ENCODE data around the gene CLSTN2. TPM values are rescaled to one million over a fixed set of nuclear protein-coding genes. Genes with fewer than 3 reads are reported as not detected.

The CLSTN2 gene
- total RNA-seq, 1 donor from 2014 or later, result 0.74 TPM

- H3K4me3 Mint-ChIP-seq (ENCODE audit: unreplicated experiment), result no peak overlapping the region
- no peaks in the 10 kb centered on the region for H3K9me3 Mint-ChIP-seq (ENCODE audit: unreplicated experiment)
- H3K4me1 Mint-ChIP-seq (ENCODE audit: unreplicated experiment), result no peaks in the 10 kb centered on the region
- TF ChIP-seq, protein P1, sequence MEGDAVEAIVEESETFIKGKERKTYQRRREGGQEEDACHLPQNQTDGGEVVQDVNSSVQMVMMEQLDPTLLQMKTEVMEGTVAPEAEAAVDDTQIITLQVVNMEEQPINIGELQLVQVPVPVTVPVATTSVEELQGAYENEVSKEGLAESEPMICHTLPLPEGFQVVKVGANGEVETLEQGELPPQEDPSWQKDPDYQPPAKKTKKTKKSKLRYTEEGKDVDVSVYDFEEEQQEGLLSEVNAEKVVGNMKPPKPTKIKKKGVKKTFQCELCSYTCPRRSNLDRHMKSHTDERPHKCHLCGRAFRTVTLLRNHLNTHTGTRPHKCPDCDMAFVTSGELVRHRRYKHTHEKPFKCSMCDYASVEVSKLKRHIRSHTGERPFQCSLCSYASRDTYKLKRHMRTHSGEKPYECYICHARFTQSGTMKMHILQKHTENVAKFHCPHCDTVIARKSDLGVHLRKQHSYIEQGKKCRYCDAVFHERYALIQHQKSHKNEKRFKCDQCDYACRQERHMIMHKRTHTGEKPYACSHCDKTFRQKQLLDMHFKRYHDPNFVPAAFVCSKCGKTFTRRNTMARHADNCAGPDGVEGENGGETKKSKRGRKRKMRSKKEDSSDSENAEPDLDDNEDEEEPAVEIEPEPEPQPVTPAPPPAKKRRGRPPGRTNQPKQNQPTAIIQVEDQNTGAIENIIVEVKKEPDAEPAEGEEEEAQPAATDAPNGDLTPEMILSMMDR (IDR thresholded peaks at IDR 0.05; ENCODE audit: unreplicated experiment), result no peak
- H3K36me3 Mint-ChIP-seq (ENCODE audit: low read depth, unreplicated experiment), result no peaks in the 10 kb centered on the region
- H3K27ac Mint-ChIP-seq (ENCODE audit: unreplicated experiment), result no peak overlapping the region
- no peak for DNase-seq (ENCODE audit: low spot score)
- H3K27me3 Mint-ChIP-seq (ENCODE audit: unreplicated experiment), result no peaks in the 10 kb centered on the region
These were observed 73.2 kb downstream of the CLSTN2 start for GRCh38 chr3:140007911-140008869.

- DNase-seq (ENCODE audit: low spot score), result no peak
- Mint-ChIP-seq H3K9me3 (ENCODE audit: unreplicated experiment) (no peaks in the 10 kb centered on the region), H3K27me3 (ENCODE audit: unreplicated experiment) (no peaks in the 10 kb centered on the region), H3K4me1 (ENCODE audit: unreplicated experiment) (peaks cover 8% of the 10 kb centered on the region), H3K27ac (ENCODE audit: unreplicated experiment) (no peak overlapping the region), H3K4me3 (ENCODE audit: unreplicated experiment) (no peak overlapping the region), H3K36me3 (ENCODE audit: low read depth, unreplicated experiment) (no peaks in the 10 kb centered on the region)
- TF ChIP-seq, protein P1 (IDR thresholded peaks at IDR 0.05; ENCODE audit: unreplicated experiment), result no peak
These were observed 75.4 kb downstream of the CLSTN2 start for GRCh38 chr3:140010391-140010790.

DNA sequence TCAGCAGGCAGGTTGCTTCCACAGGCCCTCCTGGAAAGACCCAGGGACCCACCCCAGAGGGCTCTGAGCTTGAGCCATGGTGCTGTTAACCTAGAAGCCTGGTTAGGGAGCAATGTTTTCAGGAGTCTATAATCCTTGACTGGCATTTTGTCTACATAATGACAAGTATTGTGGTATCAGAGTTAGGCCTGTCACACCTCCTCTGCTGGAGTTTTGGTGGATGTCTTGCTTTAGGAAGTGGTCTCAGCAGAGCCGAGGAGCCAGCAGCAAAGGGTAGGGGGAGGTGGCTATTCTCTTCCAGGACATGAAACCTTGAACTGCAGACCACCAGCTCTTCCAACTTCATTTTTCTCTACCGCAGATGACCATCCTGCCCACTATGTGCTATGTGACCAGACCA is 76.1 kb downstream of the CLSTN2 start:
- no peaks in the 10 kb centered on the region for H3K27me3 Mint-ChIP-seq (ENCODE audit: unreplicated experiment)

GRCh38 chr3:140011611-140012277 is 76.8 kb downstream of the CLSTN2 start:
- Mint-ChIP-seq H3K27ac (ENCODE audit: unreplicated experiment) (no peak overlapping the region), H3K9me3 (ENCODE audit: unreplicated experiment) (no peaks in the 10 kb centered on the region), H3K4me3 (ENCODE audit: unreplicated experiment) (no peak overlapping the region), H3K36me3 (ENCODE audit: low read depth, unreplicated experiment) (no peaks in the 10 kb centered on the region), H3K4me1 (ENCODE audit: unreplicated experiment) (peaks cover 9% of the 10 kb centered on the region), H3K27me3 (ENCODE audit: unreplicated experiment) (no peaks in the 10 kb centered on the region)
- no peak for DNase-seq (ENCODE audit: low spot score)
- TF ChIP-seq, protein P1 (IDR thresholded peaks at IDR 0.05; ENCODE audit: unreplicated experiment), result no peak

More for the DNA sequence above, 76.1 kb downstream of the CLSTN2 start:
- Mint-ChIP-seq H3K9me3 (ENCODE audit: unreplicated experiment) (no peaks in the 10 kb centered on the region), H3K4me3 (ENCODE audit: unreplicated experiment) (no peak overlapping the region), H3K4me1 (ENCODE audit: unreplicated experiment) (peaks cover 9% of the 10 kb centered on the region), H3K36me3 (ENCODE audit: low read depth, unreplicated experiment) (no peaks in the 10 kb centered on the region), H3K27ac (ENCODE audit: unreplicated experiment) (no peak overlapping the region)
- TF ChIP-seq, protein P1 (IDR thresholded peaks at IDR 0.05; ENCODE audit: unreplicated experiment), result no peak
- no peak for DNase-seq (ENCODE audit: low spot score)
